GM19043 (cell line): Measurements from ENCODE around the gene RPTOR.

Experiments used
- ATAC-seq: cut with Tn5 transposase; IDR thresholded peaks from one replicate; pipeline ENCODE4 v1.9.1; 2021; ENCODE audit warnings: low read depth; ENCODE audit not compliant: unreplicated experiment

Gene RPTOR

GRCh38 chr17:80657561-80657960, 112.9 kb downstream of the RPTOR start:
- no peak for ATAC-seq

GRCh38 chr17:80658821-80659220, 114.2 kb downstream of the RPTOR start:
- no peak for ATAC-seq

- ATAC-seq: no peak
Observed at GRCh38 chr17:80659651-80660050, 115.0 kb downstream of the RPTOR start.

- no peak for ATAC-seq
Observed at GRCh38 chr17:80660527-80661198, 116.0 kb downstream of the RPTOR start.

- no peak for ATAC-seq
Observed at GRCh38 chr17:80662557-80662956, 117.9 kb downstream of the RPTOR start.

GRCh38 chr17:80663781-80664206, 119.2 kb downstream of the RPTOR start:
- ATAC-seq: no peak

GRCh38 chr17:80664217-80664790, 119.7 kb downstream of the RPTOR start:
- ATAC-seq: no peak

GRCh38 chr17:80665792-80666191, 121.2 kb downstream of the RPTOR start:
- ATAC-seq: no peak

- no peak for ATAC-seq
Observed at GRCh38 chr17:80666867-80667266, 122.2 kb downstream of the RPTOR start.

- no peak for ATAC-seq
Observed at GRCh38 chr17:80667462-80668277, 123.0 kb downstream of the RPTOR start.

GRCh38 chr17:80668375-80669148, 123.9 kb downstream of the RPTOR start:
- no peak for ATAC-seq

GRCh38 chr17:80671039-80671824, 126.6 kb downstream of the RPTOR start:
- ATAC-seq: no peak

- ATAC-seq: no peak
Observed at GRCh38 chr17:80671825-80672110, 127.1 kb downstream of the RPTOR start.

GRCh38 chr17:80673152-80673920, 128.7 kb downstream of the RPTOR start:
- no peak for ATAC-seq

GRCh38 chr17:80675438-80676095, 130.9 kb downstream of the RPTOR start:
- ATAC-seq: no peak

GRCh38 chr17:80676096-80676466, 131.4 kb downstream of the RPTOR start:
- ATAC-seq: no peak

- ATAC-seq: no peak
Observed at GRCh38 chr17:80676564-80676963, 131.9 kb downstream of the RPTOR start.

- no peak for ATAC-seq
Observed at GRCh38 chr17:80677214-80677756, 132.6 kb downstream of the RPTOR start.

GRCh38 chr17:80679816-80680215, 135.2 kb downstream of the RPTOR start:
- ATAC-seq: no peak
